NCI-H1417 (cell line): ENCODE measurements around the gene TSSK6.

Experiments used
- DNase-seq, 3 experiments: peaks; one replicate each; lab custom pipeline; 2025; lab: John Stamatoyannopoulos, UW

Gene TSSK6

GRCh38 chr19:19464339-19465098, 50.8 kb downstream of the TSSK6 start:
- DNase-seq: peak in 2 of 3 experiments; percentile 3 to 7
